HG03025 (cell line): Measurements from ENCODE around the gene GIPC1.

Experiments used
- ATAC-seq: cut with Tn5 transposase; IDR thresholded peaks from one replicate; pipeline ENCODE4 v1.9.1; 2021; ENCODE audit warnings: mild to moderate bottlenecking, moderate library complexity; ENCODE audit not compliant: unreplicated experiment, low FRiP score

Gene GIPC1

GRCh38 chr19:14494910-14495671, 836 bp downstream of the GIPC1 start:
- no peak for ATAC-seq

- no peak for ATAC-seq
Observed at GRCh38 chr19:14494411-14494810, 1.5 kb downstream of the GIPC1 start.

DNA sequence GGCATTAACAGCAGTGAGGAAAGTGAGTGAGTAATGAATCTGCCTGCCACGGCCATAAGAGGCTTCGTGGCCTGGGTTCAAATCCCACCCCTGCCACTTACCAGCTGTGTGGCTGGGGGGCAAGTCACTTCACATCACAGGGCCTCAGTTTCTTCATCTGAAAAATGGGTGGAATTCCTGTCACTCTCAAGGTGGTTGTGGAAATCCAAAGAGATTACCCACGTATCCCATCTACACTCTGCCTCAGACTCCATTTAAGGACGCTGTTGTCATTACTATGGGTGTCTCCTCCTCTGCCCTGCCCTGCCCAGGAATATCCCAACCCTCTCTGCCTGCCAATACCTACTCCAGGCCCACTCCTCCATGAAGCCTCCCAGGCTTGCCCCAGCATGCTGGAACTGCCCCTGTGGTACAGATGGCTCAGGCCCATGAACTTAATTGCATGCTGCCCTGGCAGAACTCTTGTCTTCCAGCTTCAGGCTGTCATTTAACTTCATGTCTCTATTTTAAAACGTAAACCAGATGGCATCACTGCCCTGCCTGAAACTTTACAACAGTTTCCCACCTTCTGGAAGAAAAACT, 3.1 kb downstream of the GIPC1 start:
- ATAC-seq: no peak

- no peak for ATAC-seq
Observed at GRCh38 chr19:14487370-14488125, 8.4 kb downstream of the GIPC1 start.

DNA sequence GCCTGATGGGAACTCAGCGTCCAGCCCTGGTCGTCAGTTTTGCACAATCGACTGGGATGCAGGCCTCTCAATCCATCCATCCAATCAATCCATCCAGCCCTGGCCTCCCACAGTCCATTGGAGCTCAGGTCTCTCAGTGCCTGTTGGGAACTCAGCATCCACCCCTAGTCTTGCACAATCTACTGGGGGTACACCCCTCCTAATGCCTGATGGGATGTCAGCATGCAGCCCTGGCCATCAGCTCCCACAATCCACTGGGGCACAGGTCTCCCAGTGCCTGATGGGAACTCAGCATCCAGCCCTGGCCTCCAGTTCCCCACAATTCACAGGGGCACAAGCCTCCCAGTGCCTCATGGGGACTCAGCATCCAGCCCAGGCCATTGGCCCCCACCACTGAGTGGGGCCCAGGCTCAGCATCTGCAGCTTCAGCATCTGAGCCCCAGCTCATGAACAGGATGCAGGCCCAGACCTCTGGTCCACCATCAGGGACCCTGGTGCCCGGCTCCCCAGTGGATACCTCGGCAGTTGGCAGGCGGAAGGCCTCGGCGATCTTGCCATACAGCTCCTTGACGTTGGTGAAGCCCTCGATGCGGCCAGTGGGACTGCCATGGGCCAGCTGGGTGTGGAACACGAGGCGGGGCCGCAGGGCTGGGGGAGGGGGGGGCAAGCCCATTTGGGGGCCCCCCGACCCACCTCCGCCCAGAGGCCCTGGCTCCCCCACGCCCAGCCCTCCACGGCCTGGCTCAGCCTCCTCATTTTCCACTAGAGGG, 13.6 kb downstream of the GIPC1 start:
- no peak for ATAC-seq

GRCh38 chr19:14480700-14481079, 15.2 kb downstream of the GIPC1 start:
- ATAC-seq: no peak

GRCh38 chr19:14479975-14480699, 15.8 kb downstream of the GIPC1 start:
- ATAC-seq: no peak

GRCh38 chr19:14479309-14479974, 16.5 kb downstream of the GIPC1 start:
- ATAC-seq: no peak

DNA sequence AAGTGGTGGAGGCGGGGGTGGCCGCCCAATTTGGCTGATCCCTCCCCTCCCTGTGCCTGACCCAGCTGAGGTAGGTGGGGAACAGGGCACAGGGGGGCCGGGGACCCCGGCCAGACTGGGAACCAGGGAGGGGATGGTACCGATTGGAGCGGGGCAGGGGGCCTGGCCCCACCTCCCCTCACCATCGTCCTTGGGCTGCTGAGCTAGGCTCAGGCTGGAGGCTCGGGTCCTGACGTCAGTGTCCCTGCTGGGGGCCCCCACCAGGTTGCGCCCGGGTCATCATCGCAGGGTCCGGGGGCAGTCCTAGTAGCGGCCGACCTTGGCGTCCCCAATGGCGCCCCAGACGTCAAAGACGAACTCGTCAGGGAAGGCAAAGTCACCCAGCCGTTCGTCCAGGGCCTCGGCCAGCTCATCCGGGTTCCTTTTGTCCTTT, 17.8 kb downstream of the GIPC1 start:
- no peak for ATAC-seq

- no peak for ATAC-seq
Observed at GRCh38 chr19:14477418-14478112, 18.4 kb downstream of the GIPC1 start.

GRCh38 chr19:14476673-14477401, 19.1 kb downstream of the GIPC1 start:
- ATAC-seq: no peak

GRCh38 chr19:14476327-14476672, 19.6 kb downstream of the GIPC1 start:
- no peak for ATAC-seq

GRCh38 chr19:14475251-14476073, 20.5 kb downstream of the GIPC1 start, which contains the start of gene PTGER1:
PTGER1 (minus strand) TSS chr19:14475354; CDS start chr19:14474320, 1,034 bp downstream.
- ATAC-seq: no peak

DNA sequence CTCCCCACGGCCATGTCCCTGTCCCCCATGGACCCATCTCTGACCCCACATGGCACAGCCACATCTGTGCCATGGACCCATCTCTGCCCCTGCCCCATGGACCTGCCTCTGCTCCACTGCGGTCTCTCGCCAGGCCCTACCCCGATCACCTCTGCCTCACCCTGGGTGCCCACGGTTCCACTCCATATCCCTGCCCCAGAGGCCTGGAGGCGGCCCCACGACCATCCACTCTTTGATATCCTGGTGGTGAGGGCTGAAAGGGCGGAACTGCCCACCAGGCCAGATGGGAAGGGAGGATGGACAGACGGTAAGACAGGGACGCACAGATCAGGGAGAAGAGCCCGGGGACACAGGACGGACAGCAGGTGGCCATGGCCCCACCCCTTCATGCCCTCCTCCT, 21.1 kb downstream of the GIPC1 start:
- ATAC-seq: no peak

GRCh38 chr19:14473978-14474578, 21.8 kb downstream of the GIPC1 start:
- ATAC-seq: no peak

DNA sequence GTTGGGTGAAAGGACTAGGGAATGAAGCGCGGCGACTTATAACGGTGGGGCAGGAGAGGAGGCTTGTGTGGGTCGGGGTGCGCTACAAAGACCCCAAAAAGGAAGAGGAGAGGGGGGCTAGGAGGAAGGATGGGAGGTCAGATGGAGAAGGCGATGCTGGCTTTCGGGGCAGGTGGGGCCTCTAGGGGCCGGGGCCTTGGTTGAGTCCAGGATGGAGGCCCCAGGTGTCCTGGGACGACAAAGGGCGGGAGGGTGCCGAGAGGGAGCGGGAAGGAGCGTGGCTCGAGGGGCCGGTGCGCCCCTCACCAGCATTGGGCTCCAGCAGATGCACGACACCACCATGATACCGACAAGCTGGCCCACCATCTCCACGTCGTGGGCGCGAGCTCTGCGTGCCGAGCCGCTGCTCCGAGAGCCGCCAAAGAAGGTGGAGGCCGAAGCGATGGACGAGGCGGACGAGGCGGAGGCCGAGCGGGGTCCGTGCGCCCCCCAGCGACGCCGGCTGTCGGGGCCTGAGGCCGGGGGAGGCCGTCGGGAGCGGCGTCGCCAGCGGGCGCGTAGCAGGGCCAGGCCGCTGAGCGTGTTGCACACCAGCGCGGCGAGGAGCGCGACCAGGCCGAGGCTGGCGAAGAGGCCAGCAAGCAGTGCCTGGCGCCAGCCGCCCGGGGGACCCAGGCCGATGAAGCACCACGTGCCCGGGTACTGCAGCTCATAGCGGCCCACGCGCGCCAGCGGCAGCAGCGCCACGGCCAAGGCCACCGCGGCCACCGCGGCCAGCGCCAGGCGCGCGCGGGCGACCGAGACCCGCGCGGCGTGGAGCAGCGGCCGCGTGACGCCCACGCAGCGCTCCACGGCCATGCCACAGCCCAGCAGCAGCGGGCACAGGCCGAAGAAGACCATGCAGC, 22.6 kb downstream of the GIPC1 start:
- ATAC-seq: no peak
